SK-N-SH (cell line): Measurements from ENCODE around the gene DKC1.

Experiments
- CTCF ChIP-seq: fragments of 200-600 bp; sonication (generic); IDR thresholded peaks from 2 replicates; pipeline ENCODE4 v1.6.1; 2017; ENCODE audit warnings: antibody characterized with exemption, mild to moderate bottlenecking, moderate library complexity
- EP300 ChIP-seq, 2 experiments: IDR thresholded peaks; 2 replicates each; pipeline versions ENCODE4 v1.4.0 to v1.6.1; 2012; ENCODE audit warnings: borderline replicate concordance in 1 of 2, low read depth in 1 of 2, low read length in 1 of 2
- GABPA ChIP-seq: IDR thresholded peaks from 2 replicates; pipeline ENCODE4 v1.4.0; 2012; ENCODE audit warnings: low read depth, mild to moderate bottlenecking
- MEF2A ChIP-seq: IDR thresholded peaks from 2 replicates; pipeline ENCODE4 v1.4.0; 2012; ENCODE audit warnings: low read depth, borderline replicate concordance
- PBX3 ChIP-seq: IDR thresholded peaks from 2 replicates; pipeline ENCODE4; 2012
- POLR2AphosphoS5 ChIP-seq: IDR thresholded peaks from 2 replicates; pipeline ENCODE4 v1.6.1; 2012; ENCODE audit warnings: low read depth, low read length
- RAD21 ChIP-seq: IDR thresholded peaks from 2 replicates; pipeline ENCODE4 v1.6.1; 2012; ENCODE audit warnings: mild to moderate bottlenecking, low read length
- REST ChIP-seq: IDR thresholded peaks from 2 replicates; pipeline ENCODE4 v1.6.1; 2012; ENCODE audit warnings: mild to moderate bottlenecking, low read depth, low read length, moderate library complexity
- SIN3A ChIP-seq: IDR thresholded peaks from 2 replicates; pipeline ENCODE4 v1.6.1; 2012; ENCODE audit warnings: low read depth, mild to moderate bottlenecking, low read length, moderate library complexity, borderline replicate concordance

- TF ChIP-seq CTCF (no peak), POLR2AphosphoS5 (no peak), REST (no peak), GABPA (no peak), PBX3 (no peak), RAD21 (no peak), EP300 (IDR thresholded peaks at IDR 0.05; ENCODE audit: borderline replicate concordance in 1 of 2, low read depth in 1 of 2, low read length in 1 of 2) (no peak), MEF2A (no peak), SIN3A (no peak)
These were observed 30.1 kb upstream of the DKC1 start for GRCh38 chrX:154732421-154733065.
